Globus pallidus (tissue), 1 donor: ENCODE results near the gene FMNL2.

Experiments used
- DNase-seq: peaks from one replicate; pipeline ENCODE4 v3.0.0-alpha.2; 2015; ENCODE audit warnings: low spot score

The FMNL2 gene

DNA sequence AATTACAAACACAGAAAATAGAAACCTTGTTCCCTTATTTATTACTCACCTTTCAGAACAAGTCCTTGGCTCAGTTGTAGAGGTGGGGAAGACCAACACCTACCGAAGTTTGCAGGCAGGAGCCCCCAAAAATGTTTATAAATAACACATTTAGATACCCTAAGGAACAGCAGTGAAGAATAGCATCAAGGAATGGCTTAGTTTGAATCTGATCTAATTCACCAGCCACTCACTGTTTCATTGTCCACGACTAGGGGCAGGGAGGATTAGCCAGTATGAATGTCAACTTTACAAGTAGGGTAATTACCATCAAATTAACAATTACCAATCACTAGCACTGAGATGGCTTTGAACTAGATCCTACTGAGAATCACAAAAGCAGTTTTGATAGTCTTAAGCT is 316.9 kb downstream of the FMNL2 start:
- DNase-seq = no peak

DNA sequence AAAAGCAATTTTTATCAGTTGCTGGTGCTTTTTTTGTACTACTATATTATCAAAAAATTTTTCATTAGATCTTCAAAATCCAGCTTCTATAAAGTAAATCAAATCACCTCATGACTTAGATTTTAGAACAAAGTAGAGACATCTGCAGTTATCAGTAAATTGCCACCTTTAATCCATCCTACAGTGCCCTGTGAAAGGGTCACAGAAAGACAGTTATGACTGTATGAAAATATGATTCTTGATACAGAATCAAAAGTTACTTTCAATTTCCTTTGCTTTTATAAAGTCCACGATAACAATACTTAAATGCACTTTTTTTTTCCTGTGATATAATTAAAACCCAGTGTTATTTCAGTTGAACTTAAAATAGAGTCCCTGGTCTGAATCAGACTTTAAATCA is 320.9 kb downstream of the FMNL2 start:
- no peak for DNase-seq

DNA sequence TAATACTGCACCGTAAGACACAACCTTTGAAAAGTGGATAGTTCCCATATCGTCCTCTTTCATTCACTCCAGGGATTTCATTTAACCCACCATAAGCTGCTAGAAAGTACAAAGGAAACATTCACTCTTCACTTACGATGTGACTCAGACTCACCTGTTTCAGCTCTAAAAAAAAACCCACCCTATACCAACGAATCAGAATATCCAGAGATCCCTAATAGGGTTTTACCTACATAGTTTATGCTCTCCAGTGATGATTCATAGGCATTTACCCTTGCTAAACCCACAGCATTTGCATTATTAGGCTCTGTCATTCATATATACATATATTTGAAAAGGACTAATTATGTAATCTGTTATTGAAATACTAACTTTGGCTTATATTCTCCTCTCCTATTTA is 322.1 kb downstream of the FMNL2 start:
- no peak for DNase-seq

DNA sequence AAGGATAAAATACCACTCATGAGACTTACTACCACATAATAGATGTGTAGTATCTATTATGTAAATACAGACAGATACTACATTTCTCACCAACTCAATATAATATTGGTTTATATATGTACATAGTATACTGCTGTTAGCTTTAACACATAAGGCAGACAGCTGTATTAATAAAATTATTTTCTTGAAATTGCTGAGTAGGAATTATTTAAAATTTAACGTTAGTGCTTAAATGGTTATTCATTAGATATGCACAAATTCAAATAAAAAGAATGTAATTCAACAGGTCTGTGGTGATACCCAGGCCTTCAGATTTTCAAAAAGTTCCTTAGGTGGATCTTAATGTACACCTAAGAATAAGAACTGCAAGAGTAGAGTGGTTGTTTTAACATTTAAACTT is 323.2 kb downstream of the FMNL2 start:
- DNase-seq = no peak

DNA sequence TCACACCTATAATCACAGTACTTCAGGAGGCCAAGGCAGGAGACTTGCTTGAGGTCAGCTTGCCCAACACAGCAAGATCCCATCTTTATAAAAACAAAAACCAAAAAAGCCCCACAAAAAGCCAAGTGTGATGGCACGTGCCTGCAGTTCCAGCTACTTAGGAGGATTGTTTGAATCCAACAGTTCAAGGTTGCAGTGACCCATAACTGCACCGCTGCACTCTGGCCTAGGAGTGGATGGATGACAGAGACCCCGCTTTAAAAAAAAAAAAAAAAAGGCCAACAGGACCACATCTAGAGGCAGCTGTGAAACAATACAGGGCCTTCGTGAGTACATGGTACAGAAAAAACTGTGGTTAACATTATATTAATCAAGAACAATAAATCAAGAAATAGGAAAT is 326.1 kb downstream of the FMNL2 start:
- DNase-seq = no peak

DNA sequence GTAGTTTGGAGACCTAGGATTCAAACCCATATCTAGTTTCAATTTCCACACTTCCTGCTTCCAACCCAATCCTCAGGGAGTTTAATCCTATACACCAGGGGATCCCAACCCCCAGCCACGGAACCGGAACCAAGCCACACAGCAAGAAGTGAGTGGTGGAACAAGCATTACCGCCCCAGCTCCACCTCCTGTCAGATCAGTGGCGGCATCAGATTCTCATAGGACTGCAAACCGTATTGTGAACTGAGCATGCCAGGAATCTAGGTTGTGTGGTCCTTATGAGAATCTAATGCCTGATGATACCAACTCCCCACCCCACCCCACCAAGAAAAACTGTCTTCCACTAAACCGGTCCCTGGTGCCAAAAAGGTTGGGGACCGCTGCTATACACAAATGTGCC is 329.8 kb downstream of the FMNL2 start:
- DNase-seq = no peak

DNA sequence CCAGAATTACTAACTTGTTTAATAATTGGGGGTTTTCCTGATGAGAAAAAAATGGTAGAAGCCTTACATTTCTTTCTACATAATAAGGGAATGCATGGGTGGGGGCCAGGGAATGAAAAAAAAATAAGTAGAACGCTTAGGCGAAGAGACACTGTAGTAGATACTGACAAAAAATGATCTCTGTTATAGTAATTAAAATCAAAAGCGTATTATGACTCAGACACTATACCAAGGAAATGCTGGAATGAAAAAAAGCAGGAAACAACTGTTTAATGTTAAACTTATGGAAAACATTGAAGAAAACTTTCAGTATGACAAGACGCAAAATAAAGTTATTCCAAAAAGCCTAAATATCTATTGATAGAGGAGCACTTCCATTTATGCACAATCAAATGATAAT is 339.4 kb downstream of the FMNL2 start:
- DNase-seq = no peak

DNA sequence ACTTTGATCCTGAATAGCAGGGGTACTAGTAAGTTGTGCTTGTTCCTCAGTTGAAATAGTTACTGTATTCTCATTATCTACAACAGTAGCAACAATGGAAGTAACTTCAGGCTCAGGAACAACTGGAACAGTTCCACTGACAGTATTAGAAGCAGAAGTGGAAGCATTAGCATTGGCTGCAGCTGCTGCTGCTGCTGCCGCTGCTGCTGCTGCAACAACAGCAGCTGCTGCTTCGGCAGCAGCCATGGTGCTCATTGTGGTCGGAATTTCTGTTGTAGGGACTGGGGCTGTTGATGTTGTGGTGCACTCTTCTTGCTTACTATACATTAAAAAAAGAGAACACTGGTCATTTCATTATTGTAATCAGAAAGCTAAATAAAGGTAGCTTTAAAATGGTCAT is 341.5 kb downstream of the FMNL2 start:
- no peak for DNase-seq

DNA sequence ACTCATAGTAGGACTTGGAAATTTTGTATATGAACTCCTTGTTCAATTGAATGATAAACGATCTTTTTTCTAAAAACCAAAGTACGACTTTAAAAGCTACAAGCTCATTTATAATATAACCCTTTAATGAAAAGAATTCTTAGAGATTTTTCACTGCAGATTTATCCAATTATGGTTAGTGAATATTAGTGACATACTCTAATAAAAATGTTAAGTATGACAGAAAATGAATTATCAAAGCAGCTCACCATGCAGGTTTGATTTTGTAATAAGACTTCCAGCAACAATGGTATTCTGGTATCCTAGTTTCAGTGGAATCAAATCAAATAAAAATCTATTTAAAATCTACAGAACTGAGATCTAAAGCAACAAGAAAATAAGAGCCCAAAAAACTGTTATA is 343.8 kb downstream of the FMNL2 start:
- DNase-seq = no peak

DNA sequence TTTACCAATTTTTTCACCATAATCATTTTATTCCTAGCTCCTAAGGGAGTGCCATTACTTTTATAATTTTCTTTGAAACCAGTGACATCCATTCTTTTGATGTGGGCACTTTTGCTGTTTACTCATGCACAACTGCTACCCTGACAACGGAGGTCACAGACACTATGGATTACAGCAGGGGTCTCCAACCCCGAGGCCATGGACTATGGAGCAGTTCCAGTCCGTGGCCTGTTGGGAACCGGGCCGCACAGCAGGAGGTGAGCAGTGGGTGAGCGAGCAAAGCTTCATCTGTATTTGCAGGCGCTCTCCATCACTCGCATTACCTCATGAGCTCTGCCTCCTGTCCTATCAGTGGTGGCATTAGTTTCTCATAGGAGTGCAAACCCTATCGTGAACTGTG is 347.7 kb downstream of the FMNL2 start:
- no peak for DNase-seq

DNA sequence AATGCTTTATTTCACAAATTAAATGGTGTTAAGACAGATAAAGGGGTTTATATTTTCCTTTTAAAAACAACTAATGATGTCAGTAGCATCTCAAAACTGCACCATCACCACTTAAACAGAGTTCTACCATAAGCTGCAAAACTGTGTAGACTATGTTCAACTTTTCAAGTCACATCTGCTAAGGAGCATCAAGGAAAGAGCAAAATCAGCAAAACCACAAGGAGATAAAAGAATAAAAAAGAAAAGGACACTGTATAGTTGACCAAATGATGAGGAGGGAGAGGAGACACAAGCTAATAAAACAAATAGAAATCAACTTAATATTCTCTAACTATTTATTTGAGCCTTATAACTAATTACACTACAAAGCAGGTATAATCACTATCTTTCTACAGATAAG is 348.4 kb downstream of the FMNL2 start:
- DNase-seq = no peak

DNA sequence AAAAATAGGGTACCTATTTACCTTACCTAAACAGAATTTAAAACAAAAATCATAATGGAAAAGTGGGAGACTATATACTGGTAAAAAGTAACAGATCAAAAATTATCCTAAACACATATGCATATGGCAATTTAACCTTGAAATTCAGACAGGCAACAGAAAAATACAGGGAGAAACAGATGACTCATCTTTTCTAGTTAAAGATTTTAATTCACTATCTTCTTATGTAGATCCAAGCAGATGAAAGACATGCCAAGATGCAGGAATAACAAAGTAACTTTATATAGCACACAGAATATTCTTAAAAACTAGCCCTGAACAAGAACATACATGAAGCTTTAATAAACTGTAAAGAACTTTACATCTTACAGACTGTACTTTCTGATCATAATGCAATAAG is 351.3 kb downstream of the FMNL2 start:
- DNase-seq = no peak

DNA sequence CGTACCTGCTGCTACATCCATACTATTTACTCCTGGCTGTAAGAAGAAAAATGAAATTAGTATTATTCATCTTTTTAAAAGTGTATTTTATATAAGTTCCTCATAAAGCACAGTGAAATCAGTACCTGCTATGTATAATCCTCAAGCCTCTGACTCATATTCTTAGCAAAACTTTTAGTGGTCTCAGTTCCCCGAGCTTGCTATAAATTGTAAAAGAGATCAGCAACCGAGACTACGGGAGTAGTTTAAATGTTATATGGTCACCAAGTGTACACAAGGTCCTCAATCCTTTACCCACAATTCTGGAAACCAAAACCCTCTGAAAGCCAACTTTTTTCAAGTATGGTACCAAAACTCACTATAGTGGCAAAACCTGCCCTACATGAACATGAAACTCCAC is 358.1 kb downstream of the FMNL2 start:
- no peak for DNase-seq

DNA sequence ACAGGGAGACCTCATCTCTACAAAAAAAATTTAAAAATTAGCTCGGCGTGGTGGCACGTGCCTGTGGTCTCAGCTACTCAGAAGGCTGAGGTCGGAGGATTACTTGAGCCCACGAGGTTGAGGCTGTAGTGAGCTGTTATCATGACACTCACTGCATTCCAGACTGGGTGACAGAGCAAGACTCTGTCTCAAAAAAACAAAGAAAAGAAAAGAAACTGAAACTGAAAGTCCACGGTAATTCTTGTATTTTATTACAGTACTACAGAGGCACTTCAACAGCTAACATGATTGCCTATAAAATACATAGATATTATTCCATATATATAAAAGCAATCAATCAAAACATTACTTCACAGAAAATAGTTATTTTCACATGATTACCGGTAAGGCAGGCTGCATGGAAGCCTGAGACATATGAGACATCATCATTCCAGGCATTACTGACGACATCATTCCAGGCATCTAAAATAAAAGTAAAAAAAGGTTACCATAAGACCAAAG is 359.2 kb downstream of the FMNL2 start:
- no peak for DNase-seq

DNA sequence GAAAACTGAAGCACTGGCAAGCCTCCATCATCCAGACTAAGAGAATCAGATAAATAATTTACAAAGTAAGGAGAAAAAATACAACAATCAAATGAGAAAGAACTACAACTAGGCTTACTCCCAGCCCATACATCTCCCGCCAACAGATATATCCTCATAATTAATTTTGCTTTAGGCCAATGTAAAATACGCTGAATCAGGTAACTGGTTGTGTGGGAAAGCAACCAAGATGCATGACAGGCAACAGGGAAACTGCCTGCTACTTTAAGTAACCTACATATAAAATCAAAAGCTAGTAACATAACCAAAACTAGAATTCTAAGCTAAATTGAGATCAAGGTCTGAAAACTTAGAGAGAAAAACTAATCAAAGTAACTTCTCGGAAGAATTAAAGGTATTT is 360.8 kb downstream of the FMNL2 start:
- DNase-seq = no peak

DNA sequence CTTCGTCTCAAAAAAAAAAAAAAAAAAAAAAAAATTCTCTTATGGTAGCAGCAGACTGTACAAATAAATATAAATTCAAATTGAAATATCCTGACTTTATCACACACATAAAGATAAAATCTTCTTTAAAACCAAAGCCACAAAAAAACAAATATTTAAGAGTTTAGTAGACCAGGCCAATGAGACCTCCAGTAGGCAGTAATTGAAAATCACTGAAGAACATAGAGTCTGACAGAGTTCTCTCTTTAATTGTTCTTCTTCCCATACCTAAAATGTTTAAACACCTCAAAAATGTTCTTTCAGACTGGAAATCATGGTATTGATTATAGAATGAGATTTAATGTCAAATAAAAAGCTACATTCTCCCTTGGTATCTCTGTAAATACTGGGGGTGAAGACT is 361.5 kb downstream of the FMNL2 start:
- DNase-seq = no peak
